CD4-positive, alpha-beta T cell treated with Interferon alpha-2 for 1 hour (primary cell): ENCODE data around the gene SOX30.

Experiments used
- DNase-seq, 2 donors: peaks; one replicate each; pipeline ENCODE4 v3.0.0-alpha.2; 2020 to 2022

The SOX30 gene

GRCh38 chr5:157607371-157608161, 44.7 kb downstream of the SOX30 start:
- DNase-seq: peak; percentile 55 to 71

- no peak for DNase-seq
Observed at GRCh38 chr5:157606046-157606445, 46.2 kb downstream of the SOX30 start.

GRCh38 chr5:157603333-157604190, 48.7 kb downstream of the SOX30 start:
- peak; percentile 75 to 83 for DNase-seq

- peak; percentile 49 to 51 for DNase-seq
Observed at GRCh38 chr5:157602505-157602904, 49.7 kb downstream of the SOX30 start.

GRCh38 chr5:157600252-157600651, 52.0 kb downstream of the SOX30 start:
- no peak for DNase-seq

GRCh38 chr5:157599565-157599964, 52.7 kb downstream of the SOX30 start:
- DNase-seq: peak in 1 of 2 donors; percentile 46

GRCh38 chr5:157598350-157598936, 53.8 kb downstream of the SOX30 start:
- DNase-seq: no peak

- no peak for DNase-seq
Observed at GRCh38 chr5:157597277-157597676, 55.0 kb downstream of the SOX30 start.

GRCh38 chr5:157596487-157596886, 55.8 kb downstream of the SOX30 start:
- DNase-seq: peak; percentile 57 to 62

- no peak for DNase-seq
Observed at GRCh38 chr5:157594675-157595459, 57.4 kb downstream of the SOX30 start.

- DNase-seq: no peak
Observed at GRCh38 chr5:157594257-157594656, 58.0 kb downstream of the SOX30 start.

- DNase-seq: no peak
Observed at GRCh38 chr5:157593052-157593757, 59.0 kb downstream of the SOX30 start.

- no peak for DNase-seq
Observed at GRCh38 chr5:157592594-157592993, 59.6 kb downstream of the SOX30 start.

GRCh38 chr5:157590478-157590877, 61.8 kb downstream of the SOX30 start:
- no peak for DNase-seq

GRCh38 chr5:157584628-157585027, 67.6 kb downstream of the SOX30 start:
- no peak for DNase-seq

GRCh38 chr5:157582731-157583620, 69.3 kb downstream of the SOX30 start:
- DNase-seq: no peak

- peak in 1 of 2 donors; percentile 31 for DNase-seq
Observed at GRCh38 chr5:157581901-157582300, 70.3 kb downstream of the SOX30 start.

GRCh38 chr5:157578079-157578780, 74.0 kb downstream of the SOX30 start:
- DNase-seq: no peak

- no peak for DNase-seq
Observed at GRCh38 chr5:157576678-157577077, 75.6 kb downstream of the SOX30 start.
